Measurements from ENCODE around the gene PPP1R3F. TPM values are rescaled to one million over a fixed set of nuclear protein-coding genes. Genes with fewer than 3 reads are reported as not detected.

The PPP1R3F gene
- total RNA-seq, 1 experiment from 2014 or later: 3.6 TPM

GRCh38 chrX:49247346-49247745 lies 22.2 kb upstream of the PPP1R3F start:
- TF ChIP-seq CTCF (conservative IDR thresholded peaks at IDR 0.05) (no peak), EZH2 (IDR thresholded peaks at IDR 0.05; ENCODE audit: low read depth) (no peak)
- POLR2A ChIA-PET (ENCODE audit: unreplicated experiment): no interaction called here

GRCh38 chrX:49247916-49248811 lies 21.4 kb upstream of the PPP1R3F start:
- Histone ChIP-seq H3K36me3 (ENCODE audit: low read depth) (no peaks in the 10 kb centered on the region), H2AFZ (no peak overlapping the region), H3K27ac (no peak overlapping the region), H3K4me3 (no peak overlapping the region), H3K79me2 (ENCODE audit: low read depth) (no peaks in the 10 kb centered on the region), H3F3A (ENCODE audit: insufficient read depth, low read depth) (no peaks in the 10 kb centered on the region), H3K4me2 (no peak overlapping the region), H3K27me3 (ENCODE audit: insufficient read depth, low read depth) (no peaks in the 10 kb centered on the region), H3K4me1 (replicated peaks; ENCODE audit: insufficient read depth) (no peaks in the 10 kb centered on the region), H4K20me1 (ENCODE audit: insufficient read depth) (no peaks in the 10 kb centered on the region), H3K9me3 (ENCODE audit: insufficient read depth, low read depth) (no peaks in the 10 kb centered on the region), H3K9me2 (ENCODE audit: insufficient read depth) (no peaks in the 10 kb centered on the region)
- ChIA-PET CTCF (interaction anchor here (0.7 kb wide), 1 partner anchor 10 kb away, joined by 7 read pairs; no protein-coding TSS in a partner anchor), POLR2A (ENCODE audit: unreplicated experiment) (no interaction called here)
- intact Hi-C loops (cut with micrococcal nuclease; ENCODE audit: unreplicated experiment): no loop called here
- no TSS peak for BruUV-seq (replicated peaks)
- TF ChIP-seq CTCF (conservative IDR thresholded peaks at IDR 0.05) (no peak), EZH2 (IDR thresholded peaks at IDR 0.05; ENCODE audit: low read depth) (no peak)
- DNase-seq: no peak

More at GRCh38 chrX:49247346-49247745, 22.2 kb upstream of the PPP1R3F start:
- no peaks in the 10 kb centered on the region for H3K36me3 ChIP-seq (ENCODE audit: low read depth)
- no TSS peak for BruUV-seq (replicated peaks)
- no peak overlapping the region for H3K27ac ChIP-seq
- no peak overlapping the region for H3K4me3 ChIP-seq
- no peak for DNase-seq
- H3K79me2 ChIP-seq (ENCODE audit: low read depth): no peaks in the 10 kb centered on the region
- CTCF ChIA-PET: no interaction called here
- no peak overlapping the region for H3K4me2 ChIP-seq
- intact Hi-C loops (cut with micrococcal nuclease; ENCODE audit: unreplicated experiment): no loop called here
- H3K9me3 ChIP-seq (ENCODE audit: insufficient read depth, low read depth): no peaks in the 10 kb centered on the region
- H4K20me1 ChIP-seq (ENCODE audit: insufficient read depth): no peaks in the 10 kb centered on the region
- H3F3A ChIP-seq (ENCODE audit: insufficient read depth, low read depth): no peaks in the 10 kb centered on the region
- H3K9me2 ChIP-seq (ENCODE audit: insufficient read depth): no peaks in the 10 kb centered on the region
- H3K4me1 ChIP-seq (replicated peaks; ENCODE audit: insufficient read depth): no peaks in the 10 kb centered on the region
- H3K27me3 ChIP-seq (ENCODE audit: insufficient read depth, low read depth): no peaks in the 10 kb centered on the region
- no peak overlapping the region for H2AFZ ChIP-seq

- CTCF ChIA-PET: interaction anchor here (0.7 kb wide), 1 partner anchor 9 kb away, joined by 7 read pairs; no protein-coding TSS in a partner anchor
- intact Hi-C loops (cut with micrococcal nuclease; ENCODE audit: unreplicated experiment): no loop called here
These were observed 20.5 kb upstream of the PPP1R3F start for GRCh38 chrX:49249071-49249470.

More at GRCh38 chrX:49249071-49249470, 20.5 kb upstream of the PPP1R3F start:
- H3K4me3 ChIP-seq: no peak overlapping the region
- no peak overlapping the region for H3K4me2 ChIP-seq
- no peaks in the 10 kb centered on the region for H3F3A ChIP-seq (ENCODE audit: insufficient read depth, low read depth)
- H4K20me1 ChIP-seq (ENCODE audit: insufficient read depth): no peaks in the 10 kb centered on the region
- POLR2A ChIA-PET (ENCODE audit: unreplicated experiment): no interaction called here
- DNase-seq: no peak
- no peak overlapping the region for H3K27ac ChIP-seq
- H3K27me3 ChIP-seq (ENCODE audit: insufficient read depth, low read depth): no peaks in the 10 kb centered on the region
- BruUV-seq (replicated peaks): no TSS peak
- no peaks in the 10 kb centered on the region for H3K9me3 ChIP-seq (ENCODE audit: insufficient read depth, low read depth)
- no peaks in the 10 kb centered on the region for H3K9me2 ChIP-seq (ENCODE audit: insufficient read depth)
- no peaks in the 10 kb centered on the region for H3K79me2 ChIP-seq (ENCODE audit: low read depth)
- H2AFZ ChIP-seq: no peak overlapping the region
- no peaks in the 10 kb centered on the region for H3K36me3 ChIP-seq (ENCODE audit: low read depth)
- no peaks in the 10 kb centered on the region for H3K4me1 ChIP-seq (replicated peaks; ENCODE audit: insufficient read depth)
- TF ChIP-seq EZH2 (IDR thresholded peaks at IDR 0.05; ENCODE audit: low read depth) (no peak), CTCF (conservative IDR thresholded peaks at IDR 0.05) (no peak)
